Neural cell (in vitro differentiated cells): Measurements from ENCODE around the gene CYP4A22.

Source experiments
- EP300 ChIP-seq: fragments of 450-650 bp; conservative IDR thresholded peaks from 2 replicates; pipeline ENCODE4 v1.6.1; 2014; ENCODE audit warnings: antibody characterized with exemption, mild to moderate bottlenecking, moderate library complexity; ENCODE audit not compliant: poor library complexity, severe bottlenecking
- EZH2 ChIP-seq: fragments of 200-600, 300-800 bp; shearing (Covaris generic), sonication (generic); IDR thresholded peaks from 2 replicates; pipeline ENCODE4 v1.6.1; 2014; ENCODE audit warnings: antibody characterized with exemption, low read length, borderline replicate concordance, mild to moderate bottlenecking; ENCODE audit not compliant: insufficient read depth, poor library complexity, severe bottlenecking
- MXI1 ChIP-seq: fragments of 450-650 bp; conservative IDR thresholded peaks from 2 replicates; pipeline ENCODE4 v1.6.1; 2014; ENCODE audit warnings: antibody characterized with exemption, mild to moderate bottlenecking; ENCODE audit not compliant: poor library complexity, severe bottlenecking
- POLR2AphosphoS5 ChIP-seq: IDR thresholded peaks from 2 replicates; pipeline ENCODE4 v1.6.1; 2012
- RAD21 ChIP-seq: fragments of 450-650 bp; conservative IDR thresholded peaks from 2 replicates; pipeline ENCODE4 v1.6.1; 2014; ENCODE audit warnings: antibody characterized with exemption, mild to moderate bottlenecking, moderate library complexity
- TAF1 ChIP-seq: IDR thresholded peaks from 2 replicates; pipeline ENCODE4 v1.6.1; 2012; ENCODE audit warnings: low read depth
- TF ChIP-seq, protein P1 (sequence below): fragments of 450-650 bp; IDR thresholded peaks from 2 replicates; pipeline ENCODE4 v1.5.1; 2014; ENCODE audit warnings: antibody characterized with exemption, mild to moderate bottlenecking, moderate library complexity; ENCODE audit not compliant: poor library complexity, severe bottlenecking
- TF ChIP-seq, protein P2 (sequence below): IDR thresholded peaks from 2 replicates; pipeline ENCODE4 v1.6.1; 2012; ENCODE audit warnings: borderline replicate concordance

- TF ChIP-seq, protein P1, sequence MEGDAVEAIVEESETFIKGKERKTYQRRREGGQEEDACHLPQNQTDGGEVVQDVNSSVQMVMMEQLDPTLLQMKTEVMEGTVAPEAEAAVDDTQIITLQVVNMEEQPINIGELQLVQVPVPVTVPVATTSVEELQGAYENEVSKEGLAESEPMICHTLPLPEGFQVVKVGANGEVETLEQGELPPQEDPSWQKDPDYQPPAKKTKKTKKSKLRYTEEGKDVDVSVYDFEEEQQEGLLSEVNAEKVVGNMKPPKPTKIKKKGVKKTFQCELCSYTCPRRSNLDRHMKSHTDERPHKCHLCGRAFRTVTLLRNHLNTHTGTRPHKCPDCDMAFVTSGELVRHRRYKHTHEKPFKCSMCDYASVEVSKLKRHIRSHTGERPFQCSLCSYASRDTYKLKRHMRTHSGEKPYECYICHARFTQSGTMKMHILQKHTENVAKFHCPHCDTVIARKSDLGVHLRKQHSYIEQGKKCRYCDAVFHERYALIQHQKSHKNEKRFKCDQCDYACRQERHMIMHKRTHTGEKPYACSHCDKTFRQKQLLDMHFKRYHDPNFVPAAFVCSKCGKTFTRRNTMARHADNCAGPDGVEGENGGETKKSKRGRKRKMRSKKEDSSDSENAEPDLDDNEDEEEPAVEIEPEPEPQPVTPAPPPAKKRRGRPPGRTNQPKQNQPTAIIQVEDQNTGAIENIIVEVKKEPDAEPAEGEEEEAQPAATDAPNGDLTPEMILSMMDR, result no peak
- TF ChIP-seq EZH2 (no peak), POLR2AphosphoS5 (no peak), TAF1 (no peak), MXI1 (no peak), EP300 (no peak), RAD21 (no peak)
- TF ChIP-seq, protein P2, sequence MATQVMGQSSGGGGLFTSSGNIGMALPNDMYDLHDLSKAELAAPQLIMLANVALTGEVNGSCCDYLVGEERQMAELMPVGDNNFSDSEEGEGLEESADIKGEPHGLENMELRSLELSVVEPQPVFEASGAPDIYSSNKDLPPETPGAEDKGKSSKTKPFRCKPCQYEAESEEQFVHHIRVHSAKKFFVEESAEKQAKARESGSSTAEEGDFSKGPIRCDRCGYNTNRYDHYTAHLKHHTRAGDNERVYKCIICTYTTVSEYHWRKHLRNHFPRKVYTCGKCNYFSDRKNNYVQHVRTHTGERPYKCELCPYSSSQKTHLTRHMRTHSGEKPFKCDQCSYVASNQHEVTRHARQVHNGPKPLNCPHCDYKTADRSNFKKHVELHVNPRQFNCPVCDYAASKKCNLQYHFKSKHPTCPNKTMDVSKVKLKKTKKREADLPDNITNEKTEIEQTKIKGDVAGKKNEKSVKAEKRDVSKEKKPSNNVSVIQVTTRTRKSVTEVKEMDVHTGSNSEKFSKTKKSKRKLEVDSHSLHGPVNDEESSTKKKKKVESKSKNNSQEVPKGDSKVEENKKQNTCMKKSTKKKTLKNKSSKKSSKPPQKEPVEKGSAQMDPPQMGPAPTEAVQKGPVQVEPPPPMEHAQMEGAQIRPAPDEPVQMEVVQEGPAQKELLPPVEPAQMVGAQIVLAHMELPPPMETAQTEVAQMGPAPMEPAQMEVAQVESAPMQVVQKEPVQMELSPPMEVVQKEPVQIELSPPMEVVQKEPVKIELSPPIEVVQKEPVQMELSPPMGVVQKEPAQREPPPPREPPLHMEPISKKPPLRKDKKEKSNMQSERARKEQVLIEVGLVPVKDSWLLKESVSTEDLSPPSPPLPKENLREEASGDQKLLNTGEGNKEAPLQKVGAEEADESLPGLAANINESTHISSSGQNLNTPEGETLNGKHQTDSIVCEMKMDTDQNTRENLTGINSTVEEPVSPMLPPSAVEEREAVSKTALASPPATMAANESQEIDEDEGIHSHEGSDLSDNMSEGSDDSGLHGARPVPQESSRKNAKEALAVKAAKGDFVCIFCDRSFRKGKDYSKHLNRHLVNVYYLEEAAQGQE, result no peak
Measured at GRCh38 chr1:47106792-47107191, 30.4 kb upstream of the CYP4A22 start.
